ENCODE results near the gene KRTAP10-10. TPM values are rescaled to one million over a fixed set of nuclear protein-coding genes. Genes with fewer than 3 reads are reported as not detected.

The KRTAP10-10 gene
- total and polyA plus RNA-seq, 9 of the 15 experiments (the other 6 are each of a cell fraction or from before 2014, with no cell fraction given) = not detected

- intact Hi-C loops (cut with micrococcal nuclease) = no loop called here
- CTCF ChIA-PET (ENCODE audit: low intra/inter-chr PET ratio) = no interaction called here
These were observed 30.5 kb downstream of the KRTAP10-10 start for GRCh38 chr21:44667612-44668011.

More at GRCh38 chr21:44667612-44668011, 30.5 kb downstream of the KRTAP10-10 start:
- POLR2A ChIA-PET = interaction anchor here (0.8 kb wide), 1 partner anchor 1306 kb away, joined by 3 read pairs; no protein-coding TSS in a partner anchor
- H3K79me2 ChIP-seq (ENCODE audit: control insufficient read depth, insufficient read depth, low read length) = no peaks in the 10 kb centered on the region
- no peaks in the 10 kb centered on the region for H3K4me1 ChIP-seq (replicated peaks in 1 of 2; ENCODE audit: control insufficient read depth in 2 of 2, insufficient read depth in 2 of 2, low read length in 2 of 2)
- no peak overlapping the region for H2AFZ ChIP-seq (ENCODE audit: low read depth, low read length)
- H3K36me3 ChIP-seq (ENCODE audit: control insufficient read depth, insufficient read depth, low read length) = no peaks in the 10 kb centered on the region
- no peak for FAIRE-seq
- no peaks in the 10 kb centered on the region for H3K27me3 ChIP-seq (ENCODE audit: control insufficient read depth in 2 of 2, insufficient read depth in 2 of 2, low read length in 2 of 2)
- in situ Hi-C loops (cut with MboI) = no loop called here
- no peaks in the 10 kb centered on the region for H3K9me1 ChIP-seq (ENCODE audit: control insufficient read depth, insufficient read depth, low read length)
- no peak overlapping the region for H3K4me3 ChIP-seq
- WGBS (ENCODE audit: insufficient coverage, low coverage, missing lambda C conversion rate) = 0% methylated on average over 1 of the region's 1 CpG
- DNase-seq (ENCODE audit: extremely low read depth in 1 of 4, low spot score in 3 of 4) = no peak
- H3K27ac ChIP-seq (ENCODE audit: extremely low read depth, low read depth, low read length) = no peak overlapping the region
- TF ChIP-seq ZNF707 (CRISPR knock-in tag; conservative IDR thresholded peaks at IDR 0.05) (no peak), DIDO1 (tag; IDR thresholded peaks at IDR 0.05; ENCODE audit: low read depth) (no peak), KLF1 (tag; IDR thresholded peaks at IDR 0.05) (no peak), ZBTB17 (CRISPR knock-in tag; IDR thresholded peaks at IDR 0.05) (no peak), LCOR (CRISPR knock-in tag; IDR thresholded peaks at IDR 0.05) (no peak), MYBL2 (IDR thresholded peaks at IDR 0.05; ENCODE audit: low read depth) (no peak), MYBL2 (CRISPR knock-in tag; IDR thresholded peaks at IDR 0.05; ENCODE audit: borderline replicate concordance) (no peak), CHD2 (IDR thresholded peaks at IDR 0.05; ENCODE audit: low read depth, low read length) (no peak)
- TF ChIP-seq, protein P1, sequence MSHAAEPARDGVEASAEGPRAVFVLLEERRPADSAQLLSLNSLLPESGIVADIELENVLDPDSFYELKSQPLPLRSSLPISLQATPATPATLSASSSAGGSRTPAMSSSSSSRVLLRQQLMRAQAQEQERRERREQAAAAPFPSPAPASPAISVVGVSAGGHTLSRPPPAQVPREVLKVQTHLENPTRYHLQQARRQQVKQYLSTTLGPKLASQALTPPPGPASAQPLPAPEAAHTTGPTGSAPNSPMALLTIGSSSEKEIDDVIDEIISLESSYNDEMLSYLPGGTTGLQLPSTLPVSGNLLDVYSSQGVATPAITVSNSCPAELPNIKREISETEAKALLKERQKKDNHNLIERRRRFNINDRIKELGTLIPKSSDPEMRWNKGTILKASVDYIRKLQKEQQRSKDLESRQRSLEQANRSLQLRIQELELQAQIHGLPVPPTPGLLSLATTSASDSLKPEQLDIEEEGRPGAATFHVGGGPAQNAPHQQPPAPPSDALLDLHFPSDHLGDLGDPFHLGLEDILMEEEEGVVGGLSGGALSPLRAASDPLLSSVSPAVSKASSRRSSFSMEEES (CRISPR knock-in tag; IDR thresholded peaks at IDR 0.05) = peak; percentile 76
- TF ChIP-seq, protein P2, sequence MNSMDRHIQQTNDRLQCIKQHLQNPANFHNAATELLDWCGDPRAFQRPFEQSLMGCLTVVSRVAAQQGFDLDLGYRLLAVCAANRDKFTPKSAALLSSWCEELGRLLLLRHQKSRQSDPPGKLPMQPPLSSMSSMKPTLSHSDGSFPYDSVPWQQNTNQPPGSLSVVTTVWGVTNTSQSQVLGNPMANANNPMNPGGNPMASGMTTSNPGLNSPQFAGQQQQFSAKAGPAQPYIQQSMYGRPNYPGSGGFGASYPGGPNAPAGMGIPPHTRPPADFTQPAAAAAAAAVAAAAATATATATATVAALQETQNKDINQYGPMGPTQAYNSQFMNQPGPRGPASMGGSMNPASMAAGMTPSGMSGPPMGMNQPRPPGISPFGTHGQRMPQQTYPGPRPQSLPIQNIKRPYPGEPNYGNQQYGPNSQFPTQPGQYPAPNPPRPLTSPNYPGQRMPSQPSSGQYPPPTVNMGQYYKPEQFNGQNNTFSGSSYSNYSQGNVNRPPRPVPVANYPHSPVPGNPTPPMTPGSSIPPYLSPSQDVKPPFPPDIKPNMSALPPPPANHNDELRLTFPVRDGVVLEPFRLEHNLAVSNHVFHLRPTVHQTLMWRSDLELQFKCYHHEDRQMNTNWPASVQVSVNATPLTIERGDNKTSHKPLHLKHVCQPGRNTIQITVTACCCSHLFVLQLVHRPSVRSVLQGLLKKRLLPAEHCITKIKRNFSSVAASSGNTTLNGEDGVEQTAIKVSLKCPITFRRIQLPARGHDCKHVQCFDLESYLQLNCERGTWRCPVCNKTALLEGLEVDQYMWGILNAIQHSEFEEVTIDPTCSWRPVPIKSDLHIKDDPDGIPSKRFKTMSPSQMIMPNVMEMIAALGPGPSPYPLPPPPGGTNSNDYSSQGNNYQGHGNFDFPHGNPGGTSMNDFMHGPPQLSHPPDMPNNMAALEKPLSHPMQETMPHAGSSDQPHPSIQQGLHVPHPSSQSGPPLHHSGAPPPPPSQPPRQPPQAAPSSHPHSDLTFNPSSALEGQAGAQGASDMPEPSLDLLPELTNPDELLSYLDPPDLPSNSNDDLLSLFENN (IDR thresholded peaks at IDR 0.05; ENCODE audit: low read depth in 2 of 2, low read length in 2 of 2) = no peak
- peaks cover 4% of the 10 kb centered on the region for H3K9me3 ChIP-seq (replicated peaks; ENCODE audit: control insufficient read depth, insufficient read depth, low read depth, low read length)
- H3K4me2 ChIP-seq (ENCODE audit: insufficient read depth, low read length) = no peak overlapping the region
- no peak for ATAC-seq
- no peak overlapping the region for H3K9ac ChIP-seq (ENCODE audit: insufficient read depth in 1 of 2, low read depth in 2 of 2, low read length in 2 of 2)
- BruUV-seq (replicated peaks) = no TSS peak
- H4K20me1 ChIP-seq (replicated peaks; ENCODE audit: control insufficient read depth, insufficient read depth, low read length) = no peaks in the 10 kb centered on the region

Measured in K562 (cell line).